ENCODE data around the gene LOXL4.

The LOXL4 gene

DNA sequence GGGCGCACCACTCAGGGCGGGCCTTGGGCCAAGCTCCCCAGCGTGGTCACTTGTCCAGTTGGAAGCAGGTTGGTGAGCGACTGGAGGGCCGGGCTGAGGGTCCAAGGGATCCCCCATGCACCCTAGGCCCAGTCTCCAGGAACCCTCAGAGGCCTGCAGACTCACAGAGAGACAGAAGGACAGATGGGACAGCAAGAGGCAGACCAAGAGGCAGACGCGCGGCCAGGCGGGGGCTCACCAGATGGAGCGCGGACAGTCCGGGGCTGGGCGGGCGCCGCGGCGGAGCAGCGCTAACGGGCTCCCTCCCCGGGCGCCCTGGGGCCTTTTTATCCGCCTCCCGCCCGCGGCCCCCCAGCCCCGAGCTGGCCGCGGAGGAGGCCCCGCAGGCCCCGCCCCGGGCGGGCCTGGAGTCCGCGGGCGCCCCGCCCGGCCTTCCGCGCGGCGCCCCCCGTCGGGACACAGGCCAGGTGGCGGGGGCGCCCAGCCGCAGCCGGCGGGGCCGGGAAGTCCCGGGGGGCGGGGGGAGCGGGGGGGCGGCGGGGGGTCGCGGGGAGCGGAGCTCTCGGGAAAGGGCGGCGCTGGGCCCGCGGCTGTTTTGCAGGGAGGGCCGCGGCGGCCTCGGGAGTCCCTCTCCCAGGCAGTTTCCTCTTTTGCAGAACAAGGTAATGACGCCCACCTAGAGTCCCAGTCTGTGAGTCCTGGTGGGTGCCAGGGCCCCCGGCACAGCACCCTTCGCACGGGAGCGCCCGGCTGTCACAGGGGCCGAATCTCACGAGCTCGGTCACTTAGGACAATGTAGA lies at the start of gene LOXL4:
Gene LOXL4 (minus strand): TSS at position 301 of the 800 bp plus-strand sequence. CDS start 5,175 bp downstream, outside the sequence.
- peaks cover 14% of the 10 kb centered on the region for H3K27me3 Mint-ChIP-seq (ENCODE audit: low read depth)
- H3K4me3 Mint-ChIP-seq = peak within 1 kb of the TSS; percentile 84 to 87 (median 86)
- H3K36me3 Mint-ChIP-seq (ENCODE audit: low read depth) = no peaks in the 10 kb centered on the region
- H3K4me1 Mint-ChIP-seq = peaks cover 34% of the 10 kb centered on the region
- H3K9me3 Mint-ChIP-seq = no peaks in the 10 kb centered on the region
- TF ChIP-seq, protein P1, sequence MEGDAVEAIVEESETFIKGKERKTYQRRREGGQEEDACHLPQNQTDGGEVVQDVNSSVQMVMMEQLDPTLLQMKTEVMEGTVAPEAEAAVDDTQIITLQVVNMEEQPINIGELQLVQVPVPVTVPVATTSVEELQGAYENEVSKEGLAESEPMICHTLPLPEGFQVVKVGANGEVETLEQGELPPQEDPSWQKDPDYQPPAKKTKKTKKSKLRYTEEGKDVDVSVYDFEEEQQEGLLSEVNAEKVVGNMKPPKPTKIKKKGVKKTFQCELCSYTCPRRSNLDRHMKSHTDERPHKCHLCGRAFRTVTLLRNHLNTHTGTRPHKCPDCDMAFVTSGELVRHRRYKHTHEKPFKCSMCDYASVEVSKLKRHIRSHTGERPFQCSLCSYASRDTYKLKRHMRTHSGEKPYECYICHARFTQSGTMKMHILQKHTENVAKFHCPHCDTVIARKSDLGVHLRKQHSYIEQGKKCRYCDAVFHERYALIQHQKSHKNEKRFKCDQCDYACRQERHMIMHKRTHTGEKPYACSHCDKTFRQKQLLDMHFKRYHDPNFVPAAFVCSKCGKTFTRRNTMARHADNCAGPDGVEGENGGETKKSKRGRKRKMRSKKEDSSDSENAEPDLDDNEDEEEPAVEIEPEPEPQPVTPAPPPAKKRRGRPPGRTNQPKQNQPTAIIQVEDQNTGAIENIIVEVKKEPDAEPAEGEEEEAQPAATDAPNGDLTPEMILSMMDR (IDR thresholded peaks at IDR 0.05; ENCODE audit: unreplicated experiment in 3 of 3) = no peak
- H3K27ac Mint-ChIP-seq = peak within 1 kb of the TSS in 2 of 3 experiments; percentile 57 to 62

DNA sequence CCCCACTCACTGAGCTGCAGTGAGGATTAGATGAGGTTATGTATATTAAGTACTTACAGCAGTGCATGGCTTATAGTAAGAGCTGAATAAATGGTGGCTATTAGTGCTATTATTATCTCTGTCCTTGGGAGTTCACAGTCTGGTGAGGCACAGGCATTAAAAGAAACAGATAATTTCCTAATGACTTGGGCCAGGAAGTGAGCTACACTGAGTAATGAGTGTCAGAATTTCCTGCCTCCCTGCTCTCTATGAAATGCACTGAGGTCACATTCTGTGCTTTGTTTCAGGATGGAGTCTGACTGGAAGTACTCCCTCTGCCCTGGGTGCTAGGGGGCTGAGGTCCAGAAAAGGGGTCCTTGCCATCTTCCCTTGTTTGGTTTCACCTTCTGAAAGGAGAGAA lies 48.7 kb upstream of the LOXL4 start:
- peaks cover 21% of the 10 kb centered on the region for H3K4me1 Mint-ChIP-seq

DNA sequence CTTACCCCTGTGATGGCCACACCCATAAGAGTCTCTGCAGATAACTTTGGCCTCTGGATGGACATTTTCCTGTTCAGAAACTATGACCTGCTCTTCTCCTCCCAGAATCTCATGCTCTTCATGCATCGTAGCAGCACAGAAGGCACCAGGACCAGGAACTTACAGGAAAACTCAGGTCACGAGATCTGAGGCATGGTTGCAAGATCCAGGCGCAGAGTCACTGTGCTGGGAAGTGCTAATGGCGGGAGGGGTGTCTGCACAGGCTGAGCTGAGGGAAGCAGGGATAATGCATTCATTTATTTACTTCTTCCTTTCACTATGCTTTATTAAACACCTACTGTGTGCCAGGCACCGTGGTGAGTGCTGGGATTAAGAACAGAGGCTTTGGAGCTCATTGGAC lies 48.2 kb upstream of the LOXL4 start:
- no peak overlapping the region for H3K4me3 Mint-ChIP-seq
- no peaks in the 10 kb centered on the region for H3K36me3 Mint-ChIP-seq (ENCODE audit: low read depth)
- TF ChIP-seq, protein P1 (IDR thresholded peaks at IDR 0.05; ENCODE audit: unreplicated experiment in 3 of 3) = no peak
- no peaks in the 10 kb centered on the region for H3K9me3 Mint-ChIP-seq
- peaks cover 35% of the 10 kb centered on the region for H3K27me3 Mint-ChIP-seq (ENCODE audit: low read depth)
- H3K27ac Mint-ChIP-seq = no peak overlapping the region
- H3K4me1 Mint-ChIP-seq = peaks cover 21% of the 10 kb centered on the region

More for the DNA sequence above, 48.7 kb upstream of the LOXL4 start:
- H3K27ac Mint-ChIP-seq = no peak overlapping the region
- no peaks in the 10 kb centered on the region for H3K36me3 Mint-ChIP-seq (ENCODE audit: low read depth)
- H3K4me3 Mint-ChIP-seq = no peak overlapping the region
- no peaks in the 10 kb centered on the region for H3K9me3 Mint-ChIP-seq
- TF ChIP-seq, protein P1 (IDR thresholded peaks at IDR 0.05; ENCODE audit: unreplicated experiment in 3 of 3) = no peak
- H3K27me3 Mint-ChIP-seq (ENCODE audit: low read depth) = peaks cover 40% of the 10 kb centered on the region

DNA sequence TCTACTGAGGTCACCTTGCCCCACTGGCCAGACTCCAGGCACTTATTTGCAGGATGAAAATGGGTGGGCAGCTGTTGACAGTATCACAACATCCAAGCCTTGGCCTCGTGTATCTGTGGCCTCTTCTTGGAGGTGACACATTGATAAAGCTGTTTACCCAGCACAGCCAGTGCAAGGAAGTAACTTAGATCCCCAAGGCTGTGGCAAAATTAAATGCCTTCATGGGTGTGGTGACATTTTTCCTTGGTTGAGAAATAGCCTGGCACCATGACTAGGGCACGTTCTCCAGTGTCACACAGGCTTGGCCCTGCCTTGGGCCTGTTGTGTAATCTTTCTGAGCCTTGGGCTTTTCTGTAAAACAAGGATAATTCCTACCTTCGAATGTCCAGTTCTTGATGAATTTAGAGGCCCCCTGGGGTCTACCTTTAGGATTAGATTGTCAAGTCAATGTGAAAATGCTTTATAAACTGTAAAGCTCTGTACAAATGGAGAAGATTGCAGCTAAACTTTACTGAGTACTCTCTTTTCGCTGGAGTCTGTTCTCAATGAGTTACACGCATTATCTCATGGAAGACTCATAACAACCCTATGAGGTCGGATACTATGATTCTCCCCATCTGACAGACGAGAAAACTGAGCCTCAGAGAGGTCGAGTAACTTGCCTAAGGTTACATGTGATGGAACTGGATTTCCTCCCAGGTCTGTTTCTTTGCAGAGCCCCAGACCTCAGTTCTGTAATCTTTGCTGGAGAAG lies 46.7 kb upstream of the LOXL4 start:
- no peak overlapping the region for H3K4me3 Mint-ChIP-seq
- peaks cover 21% of the 10 kb centered on the region for H3K4me1 Mint-ChIP-seq
- H3K27ac Mint-ChIP-seq = no peak overlapping the region
- TF ChIP-seq, protein P1 (IDR thresholded peaks at IDR 0.05; ENCODE audit: unreplicated experiment in 3 of 3) = no peak
- H3K27me3 Mint-ChIP-seq (ENCODE audit: low read depth) = peaks cover 35% of the 10 kb centered on the region
- H3K36me3 Mint-ChIP-seq (ENCODE audit: low read depth) = no peaks in the 10 kb centered on the region
- no peaks in the 10 kb centered on the region for H3K9me3 Mint-ChIP-seq

DNA sequence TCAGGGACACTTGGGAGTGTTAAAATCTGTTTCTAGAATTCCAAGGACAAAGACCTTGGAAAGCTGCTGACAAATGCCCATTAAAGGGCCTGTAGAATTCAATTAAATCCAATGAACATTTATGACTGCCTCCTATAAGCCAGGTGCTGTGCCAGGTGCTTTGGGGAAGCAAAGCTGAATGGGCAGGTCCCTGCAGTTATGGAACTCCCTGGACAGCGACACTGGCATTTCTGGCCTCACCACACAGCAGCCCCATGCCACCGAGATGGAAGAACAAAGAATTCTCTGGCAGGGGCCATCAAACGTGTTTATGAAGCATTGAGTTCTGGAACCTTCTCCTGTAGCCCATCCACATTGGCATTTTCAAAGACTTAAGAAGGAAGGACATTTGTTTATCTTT lies 45.6 kb upstream of the LOXL4 start:
- Mint-ChIP-seq H3K27me3 (ENCODE audit: low read depth) (peaks cover 33% of the 10 kb centered on the region), H3K36me3 (ENCODE audit: low read depth) (no peaks in the 10 kb centered on the region), H3K4me3 (no peak overlapping the region), H3K4me1 (peaks cover 26% of the 10 kb centered on the region), H3K9me3 (no peaks in the 10 kb centered on the region), H3K27ac (no peak overlapping the region)
- TF ChIP-seq, protein P1 (IDR thresholded peaks at IDR 0.05; ENCODE audit: unreplicated experiment in 3 of 3) = no peak

Data from nephron (organoid).